Spleen (tissue), 11 donors: ENCODE data around the gene PRKCA. TPM values are rescaled to one million over a fixed set of nuclear protein-coding genes. Genes with fewer than 3 reads are reported as not detected.

Experiments
- DNase-seq: peaks from one replicate; pipeline ENCODE4 v3.0.0-alpha.2; 2020
- H3K27ac ChIP-seq, 8 donors: fragments of 200-600 bp; sonication (generic) in 7 of 8; 1 replicate in 4 of 8; 2 replicates in 4 of 8; pipeline versions ENCODE4 v1.5.0 to v1.8.0; 2016 to 2021; ENCODE audit warnings: inconsistent platforms in 4 of 8, mild to moderate bottlenecking in 4 of 8, moderate library complexity in 1 of 8
- H3K27me3 ChIP-seq, 7 donors: fragments of 200-600 bp; sonication (generic) in 6 of 7; replicated peaks in 1 of 7; 1 replicate in 4 of 7; 2 replicates in 3 of 7; pipeline versions ENCODE4 v1.5.0 to v1.8.0; 2016 to 2021; ENCODE audit warnings: inconsistent platforms in 3 of 7, mild to moderate bottlenecking in 1 of 7
- H3K36me3 ChIP-seq, 6 donors: fragments of 200-600 bp; sonication (generic) in 5 of 6; 1 replicate in 4 of 6; 2 replicates in 2 of 6; pipeline versions ENCODE4 v1.5.0 to v1.8.0; 2016 to 2021; ENCODE audit warnings: inconsistent platforms in 2 of 6
- H3K4me1 ChIP-seq, 6 donors: fragments of 200-600 bp; sonication (generic) in 5 of 6; 1 replicate in 3 of 6; 2 replicates in 3 of 6; pipeline versions ENCODE4 v1.5.0 to v1.8.0; 2016 to 2021; ENCODE audit warnings: inconsistent platforms in 3 of 6
- H3K4me3 ChIP-seq, 8 donors: fragments of 200-600 bp; sonication (generic) in 7 of 8; 1 replicate in 4 of 8; 2 replicates in 4 of 8; pipeline versions ENCODE4 v1.5.0 to v1.8.0; 2016 to 2021; ENCODE audit warnings: inconsistent platforms in 4 of 8, mild to moderate bottlenecking in 4 of 8, moderate library complexity in 2 of 8
- H3K9me3 ChIP-seq, 8 donors: fragments of 200-600 bp; sonication (generic) in 7 of 8; 1 replicate in 4 of 8; 2 replicates in 4 of 8; pipeline versions ENCODE4 v1.5.0 to v1.8.0; 2016 to 2021; ENCODE audit warnings: inconsistent platforms in 4 of 8
- CTCF ChIP-seq, 11 experiments: fragments of 200-600 bp in 7 of 11; fragments of 450-650 bp in 4 of 11; sonication (generic) in 4 of 11; IDR thresholded peaks in 8 of 11; conservative IDR thresholded peaks in 3 of 11; 1 replicate in 7 of 11; 2 replicates in 4 of 11; pipeline versions ENCODE4 v1.4.0 to v1.8.0; 2016 to 2021; ENCODE audit warnings: antibody characterized with exemption in 11 of 11, inconsistent platforms in 4 of 11, mild to moderate bottlenecking in 1 of 11
- POLR2A ChIP-seq, 3 donors: fragments of 450-650 bp; IDR thresholded peaks; one replicate each; pipeline ENCODE4 v1.5.1; 2017; ENCODE audit warnings: antibody characterized with exemption in 3 of 3, mild to moderate bottlenecking in 1 of 3
- POLR2AphosphoS5 ChIP-seq, 3 donors: sonication (generic); formaldehyde crosslinking; IDR thresholded peaks; one replicate each; pipeline ENCODE4 v1.5.1; 2017; ENCODE audit warnings: antibody characterized with exemption in 3 of 3
- WGBS, 5 donors: extraction: QIAGEN DNeasy Blood & Tissue Kit in 3 of 5; methylation state at CpG; one replicate each; pipeline versions ENCODE4 v1.1.5 to v1.1.7; 2013 to 2018; 5-methylcytosine and 5-hydroxymethylcytosine counted together
- intact Hi-C: fragments of 100-400 bp; cut with DNase I; formaldehyde crosslinking; loops from one replicate; pipeline ENCODE4 v1.15.0; 2023; ENCODE audit warnings: low total_unique reads
- polyA plus RNA-seq, 3 donors: library from polyadenylated mRNA; stranded (reverse); fragments of 200-250 nt; gene quantifications; one replicate each; pipeline ENCODE4 v1.2.1, GENCODE V29; 2013
- total RNA-seq, 7 donors: library from RNA; depleted of rRNA in 3 of 7; stranded (reverse); fragments of >200 nt in 3 of 7; fragmentation: NEBNext Ultra II Directional in 4 of 7; extraction: Animal tissue kit (Norgen Biotek cat#: 25700) in 4 of 7; gene quantifications; one replicate each; pipeline versions ENCODE4 v1.1.0 to v1.2.1, GENCODE V29; 2016 to 2021
- donor health status: healthy with polysubstance abuse.
- donor health status: DM: no; HTN: no; CAD: no; lungs with moderate emphysema.
- donor health status: DM: no; HTN: no; CAD: no.
- donor health status: Bipolar disorder and iron deficiency.
- donor health status: healthy.
- donor health status: DM: no; HTN: no; CAD: no.
- donor health status: DM: yes; HTN: yes; CAD: no.

Gene PRKCA
- total and polyA plus RNA-seq, 10 donors, result 1.7 to 59.7 (median 31.2) TPM

GRCh38 chr17:66661411-66662256, 359.2 kb downstream of the PRKCA start:
- H3K36me3 ChIP-seq, result no peaks in the 10 kb centered on the region
- TF ChIP-seq CTCF (IDR thresholded peaks at IDR 0.05 in 8 of 11, conservative IDR thresholded peaks at IDR 0.05 in 3 of 11), result no peak
- TF ChIP-seq POLR2A (IDR thresholded peaks at IDR 0.05), result no peak
- TF ChIP-seq POLR2AphosphoS5 (IDR thresholded peaks at IDR 0.05), result no peak
- no peak overlapping the region for H3K27ac ChIP-seq
- no peak overlapping the region for H3K4me3 ChIP-seq
- DNase-seq, result no peak
- 74 to 84% (median 75%) methylated on average over 13 of the region's 13 CpGs for WGBS, 5 donors
- no peaks in the 10 kb centered on the region for H3K4me1 ChIP-seq
- intact Hi-C loops, result no loop called here
- peaks cover 0 to 8% (median 0%) of the 10 kb centered on the region in 8 donors for H3K9me3 ChIP-seq
- no peaks in the 10 kb centered on the region for H3K27me3 ChIP-seq

GRCh38 chr17:66662496-66662895, 360.1 kb downstream of the PRKCA start:
- intact Hi-C loops, result no loop called here
- no peaks in the 10 kb centered on the region for H3K36me3 ChIP-seq
- no peak for DNase-seq
- H3K27me3 ChIP-seq, result no peaks in the 10 kb centered on the region
- no peaks in the 10 kb centered on the region for H3K4me1 ChIP-seq
- TF ChIP-seq POLR2A (IDR thresholded peaks at IDR 0.05) (no peak), CTCF (IDR thresholded peaks at IDR 0.05 in 8 of 11, conservative IDR thresholded peaks at IDR 0.05 in 3 of 11) (no peak), POLR2AphosphoS5 (IDR thresholded peaks at IDR 0.05) (no peak)
- WGBS, 5 donors, result 74 to 90% (median 85%) methylated on average over 5 of the region's 5 CpGs
- H3K9me3 ChIP-seq, result peaks cover 0 to 7% (median 0%) of the 10 kb centered on the region in 8 donors
- H3K4me3 ChIP-seq, result no peak overlapping the region
- no peak overlapping the region for H3K27ac ChIP-seq

GRCh38 chr17:66663041-66663606, 360.7 kb downstream of the PRKCA start:
- Histone ChIP-seq H3K9me3 (peaks cover 0 to under 1% (median 0%) of the 10 kb centered on the region in 8 donors), H3K36me3 (no peaks in the 10 kb centered on the region), H3K27ac (no peak overlapping the region), H3K27me3 (no peaks in the 10 kb centered on the region), H3K4me3 (no peak overlapping the region), H3K4me1 (no peaks in the 10 kb centered on the region)
- no peak for DNase-seq
- TF ChIP-seq POLR2AphosphoS5 (IDR thresholded peaks at IDR 0.05) (no peak), CTCF (IDR thresholded peaks at IDR 0.05 in 8 of 11, conservative IDR thresholded peaks at IDR 0.05 in 3 of 11) (no peak), POLR2A (IDR thresholded peaks at IDR 0.05) (no peak)
- intact Hi-C loops, result no loop called here
- WGBS, 5 donors, result 50 to 62% (median 54%) methylated on average over 12 of the region's 12 CpGs

GRCh38 chr17:66664336-66664735, 361.9 kb downstream of the PRKCA start:
- Histone ChIP-seq H3K27me3 (no peaks in the 10 kb centered on the region), H3K36me3 (no peaks in the 10 kb centered on the region), H3K4me1 (no peaks in the 10 kb centered on the region), H3K27ac (no peak overlapping the region), H3K9me3 (no peaks in the 10 kb centered on the region), H3K4me3 (no peak overlapping the region)
- intact Hi-C loops, result no loop called here
- WGBS, 5 donors, result 88 to 94% (median 89%) methylated on average over 4 of the region's 4 CpGs
- TF ChIP-seq POLR2A (IDR thresholded peaks at IDR 0.05), result no peak
- TF ChIP-seq CTCF (IDR thresholded peaks at IDR 0.05 in 8 of 11, conservative IDR thresholded peaks at IDR 0.05 in 3 of 11), result no peak
- no peak for TF ChIP-seq POLR2AphosphoS5 (IDR thresholded peaks at IDR 0.05)
- DNase-seq, result no peak
